Tibial nerve (tissue), 3 donors: ENCODE data around the gene GPAT2.
"Not testable (repeated sequence)": the region's sequence is repeated elsewhere in the genome, so short reads cannot be mapped to it uniquely, and the experiment has no call there.

Source experiments
- CTCF ChIP-seq, 5 experiments: fragments of 200-600 bp in 3 of 5; fragments of 450-650 bp in 2 of 5; sonication (generic) in 3 of 5; IDR thresholded peaks; one replicate each; pipeline ENCODE4 v1.5.1; 2016 to 2019; ENCODE audit warnings: antibody characterized with exemption in 5 of 5, mild to moderate bottlenecking in 3 of 5, moderate library complexity in 2 of 5
- POLR2A ChIP-seq, 2 donors: fragments of 450-650 bp; IDR thresholded peaks; one replicate each; pipeline ENCODE4 v1.6.1; 2017; ENCODE audit warnings: antibody characterized with exemption in 2 of 2, mild to moderate bottlenecking in 2 of 2, moderate library complexity in 2 of 2

- TF ChIP-seq POLR2A, CTCF (IDR thresholded peaks at IDR 0.05): not testable (repeated sequence)
Observed at GRCh38 chr2:96035554-96035953, 838 bp upstream of the GPAT2 start.
